ENCODE data around the gene PDE4B.
A peak's percentile ranks its signal among the peaks of the same experiment; 100 is the strongest.
"Not testable (repeated sequence)": the region's sequence is repeated elsewhere in the genome, so short reads cannot be mapped to it uniquely, and the experiment has no call there.

The PDE4B gene

GRCh38 chr1:66069976-66070876, 277.5 kb downstream of the PDE4B start:
- no peak for DNase-seq

- no peak for DNase-seq
Measured at GRCh38 chr1:66073388-66073787, 280.7 kb downstream of the PDE4B start.

DNA sequence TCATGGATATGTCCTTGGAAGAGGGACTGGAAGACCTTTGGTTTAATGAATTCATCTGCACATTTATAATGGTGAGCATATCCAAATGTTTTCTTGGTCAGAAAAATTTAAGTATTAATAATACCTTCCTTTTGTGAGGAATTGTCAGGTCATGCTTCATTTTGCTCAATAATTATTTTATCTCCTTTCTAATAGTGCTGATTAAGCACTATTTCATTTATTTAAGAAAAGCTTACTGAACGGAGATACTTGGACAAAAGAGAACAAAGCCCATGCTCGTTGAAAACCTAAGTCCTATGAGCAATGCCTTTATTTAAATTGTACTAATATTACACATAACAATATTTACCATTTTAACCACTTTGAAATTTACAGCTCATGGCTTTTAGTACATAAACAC, 281.5 kb downstream of the PDE4B start:
- DNase-seq = no peak

DNA sequence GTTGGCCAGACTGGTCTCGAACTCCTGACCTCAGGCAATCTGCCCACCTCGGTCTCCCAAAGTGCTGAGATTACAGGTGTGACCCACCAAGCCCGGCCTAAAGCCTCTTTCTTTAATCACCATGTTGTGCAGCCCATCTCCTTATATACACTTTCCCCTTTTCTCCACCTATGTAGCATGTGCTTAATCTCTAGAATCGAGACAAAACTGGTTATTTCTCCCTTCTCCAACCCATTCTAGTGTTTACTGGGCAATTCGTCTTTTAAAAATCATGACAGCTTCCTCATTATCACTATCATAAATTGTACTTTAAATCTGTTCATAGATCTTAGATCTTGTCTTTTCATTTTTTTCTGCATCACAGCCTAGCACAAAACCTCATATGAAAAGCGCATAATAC, 285.7 kb downstream of the PDE4B start:
- DNase-seq = no peak

- DNase-seq = no peak
Measured at GRCh38 chr1:66083003-66083402, 290.3 kb downstream of the PDE4B start.

DNA sequence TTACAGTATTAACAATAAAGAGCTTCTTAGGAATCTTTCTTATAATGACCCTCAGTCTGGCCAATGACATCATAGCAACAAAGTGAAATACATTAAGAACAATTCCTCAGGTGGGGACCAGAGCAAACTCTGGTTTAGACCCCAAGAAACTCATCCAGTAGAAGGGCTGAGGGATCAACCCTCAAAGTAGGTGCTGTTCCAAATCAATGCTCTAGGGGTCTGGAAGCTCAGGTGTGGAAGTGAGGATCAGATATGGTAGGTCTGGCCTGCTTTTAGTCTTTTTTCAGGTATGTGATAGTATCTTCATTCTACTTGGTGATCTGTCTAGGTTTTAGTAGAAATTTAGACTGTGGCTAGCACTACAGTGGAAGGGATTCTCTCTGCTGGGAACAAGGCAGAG, 291.7 kb downstream of the PDE4B start:
- DNase-seq = no peak

GRCh38 chr1:66085600-66085999, 292.9 kb downstream of the PDE4B start:
- no peak for DNase-seq

DNA sequence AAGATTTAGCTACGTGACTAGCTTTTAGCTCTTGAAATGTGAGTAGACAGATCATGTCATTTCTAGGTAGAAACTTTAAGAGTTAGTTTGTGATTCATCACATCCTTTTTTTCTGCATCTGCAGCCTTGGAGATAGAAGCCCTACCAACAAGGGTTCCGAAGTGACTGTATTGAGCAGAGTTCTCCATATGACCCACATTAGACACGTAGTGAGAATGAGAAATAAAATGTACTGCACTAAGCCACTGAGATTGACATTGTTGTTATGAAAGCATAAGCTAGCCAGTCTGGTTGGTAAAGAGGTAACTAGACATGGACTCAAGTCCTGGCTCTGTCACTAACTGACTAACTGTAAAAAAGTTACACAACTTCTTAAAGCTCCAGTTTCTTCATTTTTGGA, 296.1 kb downstream of the PDE4B start:
- DNase-seq = no peak

DNA sequence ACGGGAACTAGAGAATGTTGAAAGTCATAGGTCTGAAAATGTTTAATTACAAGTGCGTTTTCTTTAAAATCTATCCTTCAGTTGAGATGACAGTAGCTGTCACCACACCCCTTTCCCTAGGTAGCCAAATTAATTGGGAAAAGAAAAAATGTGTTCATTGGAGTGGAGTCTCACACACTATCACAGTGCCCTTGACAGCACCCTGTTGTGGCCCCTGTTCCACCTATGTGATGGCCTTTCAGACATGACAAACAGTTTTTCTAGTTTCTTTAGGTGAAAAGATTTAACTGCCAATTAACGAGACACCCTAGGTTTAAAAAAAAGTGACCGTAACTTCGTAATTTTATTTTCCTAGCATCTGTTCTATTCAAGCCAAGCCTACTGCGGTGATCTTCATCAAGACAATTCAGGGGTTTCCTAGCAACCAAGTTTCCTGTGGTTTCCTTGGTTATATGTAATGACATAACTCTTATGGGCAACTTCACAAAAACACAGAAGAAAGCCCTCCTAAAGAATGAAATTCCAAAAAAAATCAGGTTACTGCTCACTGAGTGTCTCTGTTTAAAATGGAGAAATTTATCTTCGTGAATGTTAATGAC, 298.3 kb downstream of the PDE4B start:
- DNase-seq = peak in 1 of 2 donors; percentile 26

DNA sequence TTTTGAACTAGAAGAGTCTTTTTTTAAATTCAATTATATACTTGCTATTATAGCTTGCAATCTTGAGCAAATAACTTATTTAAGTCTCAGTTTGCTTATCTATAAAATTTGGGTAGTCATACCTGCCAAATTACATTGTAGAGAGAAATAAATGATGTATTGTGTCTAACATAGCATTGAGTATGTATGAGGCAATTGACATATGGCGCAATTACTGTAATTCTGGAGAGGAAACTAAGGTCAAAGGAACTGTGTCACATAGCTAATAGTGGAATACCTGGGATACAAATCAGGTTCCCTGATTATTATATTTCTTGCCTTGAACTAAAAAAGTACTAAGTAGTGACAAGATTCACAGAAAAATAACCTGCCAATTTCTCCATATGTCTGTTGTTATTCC, 302.5 kb downstream of the PDE4B start:
- no peak for DNase-seq

DNA sequence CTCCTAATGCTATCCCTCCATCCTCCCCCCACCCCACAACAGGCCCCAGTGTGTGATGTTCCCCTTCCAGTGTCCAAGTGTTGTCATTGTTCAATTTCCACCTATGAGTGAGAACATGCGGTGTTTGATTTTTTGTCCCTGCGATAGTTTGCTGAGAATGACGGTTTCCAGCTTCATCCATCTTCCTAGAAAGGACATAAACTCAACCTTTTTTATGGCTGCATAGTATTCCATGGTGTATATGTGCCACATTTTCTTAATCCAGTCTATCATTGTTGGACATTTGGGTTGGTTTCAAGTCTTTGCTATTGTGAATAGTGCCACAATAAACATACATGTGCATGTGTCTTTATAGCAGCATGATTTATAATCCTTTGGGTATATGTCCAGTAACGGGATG, 308.3 kb downstream of the PDE4B start:
- not testable (repeated sequence) for DNase-seq

- not testable (repeated sequence) for DNase-seq
Measured at GRCh38 chr1:66104076-66104475, 311.4 kb downstream of the PDE4B start.

DNA sequence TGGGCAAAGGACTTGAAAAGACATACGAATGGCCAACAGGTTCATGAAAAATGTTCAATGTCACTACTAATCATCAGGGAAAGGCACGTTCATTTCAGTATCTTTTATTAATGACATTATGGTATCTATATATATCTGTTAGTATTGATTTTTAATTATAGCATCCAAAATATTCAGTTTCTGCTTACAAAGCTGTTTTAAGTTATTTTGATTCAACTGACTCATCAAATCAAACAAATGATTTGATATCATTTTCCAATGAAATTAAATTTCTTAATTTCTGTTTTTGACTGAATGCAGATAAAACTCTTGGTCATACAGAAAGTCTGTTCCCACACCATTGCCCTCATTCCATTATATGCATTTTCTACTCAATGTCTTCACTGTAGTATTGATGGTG, 315.9 kb downstream of the PDE4B start:
- no peak for DNase-seq

- DNase-seq = no peak
Measured at GRCh38 chr1:66112744-66113400, 320.2 kb downstream of the PDE4B start.

DNA sequence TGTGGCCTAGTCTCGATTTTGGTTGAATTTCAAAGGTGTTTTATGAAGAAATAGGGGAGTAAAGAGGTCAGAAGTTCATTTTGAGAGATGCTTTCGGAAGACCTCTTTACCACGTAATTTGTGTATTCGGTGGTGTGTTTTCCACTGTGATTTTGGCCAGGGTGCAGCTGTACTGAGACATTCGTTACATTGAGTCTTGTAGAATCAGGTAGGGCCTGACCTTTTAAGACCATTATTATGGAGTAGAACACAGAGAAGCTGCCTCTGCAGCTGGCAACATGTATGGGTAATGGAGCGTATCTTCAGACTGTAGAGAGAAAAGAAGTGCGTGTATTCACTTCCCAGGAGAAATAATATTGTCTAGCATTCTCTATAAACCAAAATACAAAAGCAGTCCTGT, 326.5 kb downstream of the PDE4B start:
- no peak for DNase-seq

GRCh38 chr1:66124670-66125069, 332.0 kb downstream of the PDE4B start:
- no peak for DNase-seq

DNA sequence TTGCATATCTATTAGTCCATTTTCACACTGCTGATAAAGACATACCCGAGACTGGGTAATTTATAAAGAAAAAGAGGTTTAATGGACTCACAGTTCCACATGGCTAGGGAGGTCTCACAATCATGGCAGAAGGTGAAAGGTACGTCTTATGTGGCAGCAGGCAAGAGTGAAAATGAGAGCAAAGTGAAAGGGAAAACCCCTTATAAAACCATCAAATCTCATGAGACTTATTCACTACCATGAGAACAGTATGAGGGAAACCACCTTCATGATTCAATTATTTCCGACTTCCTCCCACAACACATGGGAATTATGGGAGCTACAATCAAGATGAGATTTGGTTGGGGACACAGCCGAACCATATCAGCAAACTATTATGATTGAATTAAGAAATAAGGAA, 335.9 kb downstream of the PDE4B start:
- DNase-seq = not testable (repeated sequence)

- DNase-seq = no peak
Measured at GRCh38 chr1:66132324-66132723, 339.6 kb downstream of the PDE4B start.

GRCh38 chr1:66134004-66134403, 341.3 kb downstream of the PDE4B start:
- no peak for DNase-seq

DNA sequence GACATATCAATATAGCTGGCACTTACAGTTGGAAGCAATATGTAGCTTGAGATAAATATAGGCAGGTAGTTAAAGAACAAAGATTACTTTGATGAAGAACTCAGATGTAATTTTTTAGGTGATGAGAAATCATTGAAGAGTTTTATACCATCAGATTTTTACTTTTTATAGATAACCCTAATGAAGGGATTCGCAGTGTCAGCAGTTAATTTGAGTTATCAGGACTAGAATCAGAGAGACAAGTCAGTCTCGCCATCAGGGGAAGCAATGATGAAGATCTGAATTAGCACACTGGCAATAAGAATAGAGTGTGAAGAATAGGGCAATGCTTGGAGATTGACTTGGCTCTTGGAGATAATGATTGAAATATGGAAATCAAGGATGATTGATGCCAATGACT, 342.5 kb downstream of the PDE4B start:
- no peak for DNase-seq

DNA sequence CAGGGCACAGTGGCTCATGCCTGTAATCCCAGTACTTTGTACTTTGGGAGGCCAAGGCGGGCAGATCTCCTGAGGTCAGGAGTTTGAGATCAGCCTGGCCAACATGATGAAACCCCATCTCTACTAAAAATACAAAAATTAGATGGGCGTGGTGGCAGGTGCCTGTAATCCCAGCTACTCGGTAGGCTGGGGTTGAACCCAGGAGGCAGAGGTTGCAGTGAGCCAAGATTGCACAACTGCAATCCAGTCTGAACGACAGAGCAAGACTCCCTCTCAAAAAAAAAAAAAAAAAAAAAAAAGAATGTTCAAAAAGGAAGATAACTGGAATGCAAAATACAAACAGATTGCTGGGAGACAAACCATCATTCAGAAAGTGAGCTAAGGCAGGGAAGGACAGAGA, 343.7 kb downstream of the PDE4B start:
- not testable (repeated sequence) for DNase-seq

DNA sequence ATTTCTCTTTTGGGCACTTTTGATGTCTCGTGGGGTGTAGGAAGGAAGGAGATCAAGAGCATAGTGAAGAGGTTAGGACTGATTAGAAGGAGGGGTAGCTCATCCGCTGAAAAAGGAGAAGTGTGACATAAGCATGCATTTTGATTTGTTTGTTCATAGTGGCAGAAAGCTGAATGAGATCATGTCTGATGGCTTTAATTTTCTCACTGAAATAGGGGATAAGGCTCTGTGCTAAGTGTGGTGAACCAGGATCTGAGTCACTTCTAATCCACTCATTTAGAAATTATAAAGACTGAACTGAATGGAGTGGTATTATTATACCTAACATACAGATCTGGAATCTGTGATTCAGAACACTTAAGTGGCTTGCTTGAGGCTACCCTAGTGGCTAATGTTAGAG, 344.5 kb downstream of the PDE4B start:
- DNase-seq = no peak

- DNase-seq = no peak
Measured at GRCh38 chr1:66138613-66139012, 345.9 kb downstream of the PDE4B start.

DNA sequence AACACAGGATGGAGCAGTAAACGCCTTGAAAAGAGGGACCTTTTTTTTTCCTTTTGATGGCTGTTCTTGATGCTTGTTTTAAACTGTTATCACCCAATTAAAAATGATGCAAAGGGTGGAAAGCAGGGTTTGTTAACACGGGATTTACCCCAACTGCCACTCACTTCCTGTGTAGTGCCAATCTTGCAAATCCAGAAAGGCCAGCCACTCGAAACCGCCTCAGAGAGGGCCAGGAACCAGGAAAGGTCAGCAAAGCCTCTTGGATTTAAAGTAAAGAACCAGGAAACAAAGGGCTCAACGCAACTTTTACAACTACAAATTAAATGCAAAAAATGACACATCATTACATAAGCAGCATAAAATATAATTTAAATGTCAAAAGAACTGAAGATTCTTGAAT, 347.4 kb downstream of the PDE4B start:
- DNase-seq = no peak

Data from CD4-positive, alpha-beta T cell treated with Interleukin-4 for 1 hour (primary cell).